ENCODE data around the gene IPO5.
"Not testable (repeated sequence)": the region's sequence is repeated elsewhere in the genome, so short reads cannot be mapped to it uniquely, and the experiment has no call there.

IPO5 gene

DNA sequence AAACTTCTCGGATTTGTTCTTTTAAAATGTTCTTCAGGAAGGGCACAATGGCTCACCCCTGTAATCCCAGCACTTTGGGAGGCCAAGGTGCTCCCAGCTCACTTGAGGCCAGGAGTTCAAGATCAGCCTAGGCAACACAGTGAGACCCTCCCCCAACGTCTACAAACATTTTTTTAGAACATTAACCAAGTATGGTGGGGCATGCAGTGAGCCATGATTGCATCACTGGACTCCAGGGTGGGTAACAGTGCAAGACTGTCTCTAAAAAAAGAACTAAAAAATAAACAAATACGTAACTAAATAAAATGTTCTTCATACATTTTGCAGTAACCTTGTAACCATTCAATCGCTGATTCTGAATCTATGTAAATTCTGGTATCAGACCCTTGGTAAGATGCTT lies 2.1 kb upstream of the IPO5 start:
- no peak for DNase-seq

DNA sequence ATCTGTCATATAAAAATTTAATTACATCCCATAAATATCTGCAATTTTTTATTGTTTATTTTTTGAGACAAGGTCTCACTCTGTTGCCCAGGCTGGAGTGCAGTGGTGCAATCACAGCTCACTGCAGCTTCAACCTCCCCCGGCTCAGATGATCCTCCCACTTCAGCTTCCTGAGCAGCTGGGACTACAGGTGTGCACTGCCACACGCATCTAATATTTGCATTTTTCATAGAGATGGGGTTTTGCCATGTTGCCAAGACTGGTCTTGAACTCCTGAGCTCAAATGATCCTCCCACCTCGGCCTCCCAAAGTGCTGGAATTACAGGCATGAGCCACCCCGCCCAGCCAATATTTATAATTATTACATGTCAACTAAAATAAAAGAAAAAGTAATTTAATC lies 644 bp upstream of the IPO5 start:
- DNase-seq, result not testable (repeated sequence)

DNA sequence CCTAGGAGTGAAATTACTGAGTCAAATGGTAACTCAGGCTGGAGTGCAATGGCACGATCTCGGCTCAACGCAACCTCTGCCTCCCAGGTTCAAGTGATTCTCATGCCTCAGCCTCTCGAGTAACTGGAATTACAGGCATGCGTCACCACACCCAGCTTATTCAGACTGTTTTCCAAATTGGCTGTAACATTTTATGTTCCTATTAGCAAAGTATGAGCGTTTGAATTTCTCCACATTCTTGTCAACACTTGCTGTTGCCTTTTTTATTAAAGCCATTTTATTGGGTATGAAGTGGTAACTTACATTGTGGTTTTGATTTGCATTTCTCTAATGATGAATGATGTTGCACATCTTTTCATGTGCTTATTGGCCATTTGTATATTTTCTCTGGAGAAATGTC lies 7.9 kb downstream of the IPO5 start:
- DNase-seq, result no peak

GRCh38 chr13:97962887-97963286 lies 9.4 kb downstream of the IPO5 start:
- DNase-seq, result no peak

- no peak for DNase-seq
Measured at GRCh38 chr13:97967226-97967625, 13.8 kb downstream of the IPO5 start.

GRCh38 chr13:97967948-97968347 lies 14.5 kb downstream of the IPO5 start:
- DNase-seq, result no peak

- DNase-seq, result no peak
Measured at GRCh38 chr13:97971519-97971918, 18.0 kb downstream of the IPO5 start.

DNA sequence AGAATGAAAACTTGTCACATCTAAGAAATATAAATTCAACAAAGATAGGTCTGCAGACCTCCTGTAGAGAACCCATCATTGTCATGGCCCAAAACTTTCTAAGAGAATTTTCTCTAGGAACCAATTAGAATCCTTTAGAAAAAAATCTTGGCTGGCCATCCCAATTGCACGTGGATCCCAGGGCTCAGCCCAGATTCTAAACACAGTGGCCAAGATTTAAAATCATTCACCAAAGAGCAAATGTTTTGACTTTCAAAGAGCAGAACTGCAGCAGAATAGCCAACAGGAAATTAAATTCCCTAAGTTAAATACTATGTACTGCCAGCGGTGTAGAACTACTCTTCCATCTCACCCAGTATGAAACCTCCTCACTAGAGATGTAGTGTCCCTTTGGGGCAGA lies 21.3 kb downstream of the IPO5 start:
- no peak for DNase-seq

DNA sequence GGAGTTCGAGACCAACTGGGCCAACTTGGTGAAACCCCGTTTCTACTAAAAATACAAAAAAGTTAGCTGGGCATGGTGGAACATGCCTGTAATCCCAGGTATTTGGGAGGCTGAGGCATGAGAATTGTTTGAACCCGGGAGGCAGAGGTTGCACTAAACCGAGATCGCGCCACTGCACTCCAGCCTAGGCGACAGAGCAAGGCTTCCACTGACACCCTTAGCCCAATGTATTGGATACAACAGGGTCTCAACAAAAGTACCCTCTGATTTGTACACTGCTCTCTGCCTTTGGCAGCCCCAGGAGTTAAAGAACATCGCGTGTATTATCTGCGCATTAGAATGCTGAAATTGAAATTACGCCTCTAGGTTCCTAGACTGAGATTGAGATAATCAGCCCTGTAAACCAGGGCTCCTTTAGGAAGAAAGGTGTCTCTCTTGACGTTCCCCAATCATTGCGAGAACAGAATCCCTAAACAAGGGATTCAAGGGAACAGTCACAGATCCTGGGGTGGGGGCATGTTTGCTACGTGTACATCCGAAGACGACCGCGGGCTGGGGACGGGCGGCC lies 21.9 kb downstream of the IPO5 start:
- DNase-seq, result no peak

DNA sequence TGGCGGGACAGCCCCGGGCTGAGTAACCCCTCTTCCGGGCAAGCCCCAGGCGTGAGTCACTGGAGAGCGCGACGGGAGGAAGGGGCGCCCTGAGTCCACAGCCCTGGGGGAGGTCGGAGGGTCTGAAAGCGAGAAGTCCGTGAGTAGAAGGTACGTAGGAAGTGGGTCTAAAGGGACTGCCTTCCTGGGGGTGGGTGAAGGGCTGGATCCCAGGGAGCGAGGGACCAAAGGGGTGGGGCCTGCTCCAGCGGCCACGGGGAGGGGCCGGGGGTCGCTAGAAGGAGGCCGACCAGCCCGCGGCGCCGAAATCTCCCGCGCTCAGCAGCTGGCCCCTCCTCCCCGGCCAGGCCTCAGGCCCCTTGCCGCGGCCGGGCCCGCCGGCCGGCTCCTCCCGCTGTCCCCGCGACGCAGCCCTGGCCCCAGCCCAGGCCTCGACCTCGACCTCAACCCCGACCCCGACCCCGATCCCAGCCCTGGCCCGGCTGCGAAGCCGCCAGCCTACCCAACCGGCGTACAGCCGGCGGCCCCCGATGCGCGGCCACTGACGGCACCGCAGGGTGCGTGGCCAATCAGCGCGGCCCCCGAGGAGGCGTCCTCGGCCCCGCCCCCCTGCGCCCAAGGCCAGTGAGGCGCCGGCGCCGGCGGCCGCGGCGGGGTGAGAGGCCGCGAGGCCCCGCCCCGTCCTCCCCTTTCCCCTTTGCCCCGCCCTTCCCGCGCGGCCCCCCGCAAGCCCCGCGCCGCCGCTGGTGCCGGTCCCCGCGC lies 22.6 kb downstream of the IPO5 start:
- peak; percentile 91 for DNase-seq

- no peak for DNase-seq
Measured at GRCh38 chr13:97976610-97977521, 23.4 kb downstream of the IPO5 start.

- DNase-seq, result no peak
Measured at GRCh38 chr13:97977982-97978381, 24.5 kb downstream of the IPO5 start.

GRCh38 chr13:97978651-97979050 lies 25.2 kb downstream of the IPO5 start:
- no peak for DNase-seq

- no peak for DNase-seq
Measured at GRCh38 chr13:97979051-97979450, 25.6 kb downstream of the IPO5 start.

DNA sequence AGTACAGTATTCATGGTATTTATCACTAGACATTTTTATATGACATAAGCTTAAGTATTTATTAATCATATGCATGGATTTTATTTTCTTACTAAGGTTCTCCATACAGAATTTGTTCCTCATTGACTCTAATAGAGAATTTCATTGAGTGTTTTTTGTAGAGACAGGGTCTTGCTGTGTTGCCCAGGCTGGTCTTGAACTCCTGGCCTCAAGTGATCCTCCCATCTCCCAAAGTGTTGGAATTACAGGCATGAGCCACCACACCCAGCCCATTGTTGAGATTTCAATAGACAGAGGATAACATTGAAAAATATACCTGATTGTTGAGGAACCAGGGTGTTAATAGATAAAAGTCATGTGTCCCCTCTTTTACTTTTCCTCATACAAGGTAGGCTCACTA lies 26.1 kb downstream of the IPO5 start:
- DNase-seq, result no peak

DNA sequence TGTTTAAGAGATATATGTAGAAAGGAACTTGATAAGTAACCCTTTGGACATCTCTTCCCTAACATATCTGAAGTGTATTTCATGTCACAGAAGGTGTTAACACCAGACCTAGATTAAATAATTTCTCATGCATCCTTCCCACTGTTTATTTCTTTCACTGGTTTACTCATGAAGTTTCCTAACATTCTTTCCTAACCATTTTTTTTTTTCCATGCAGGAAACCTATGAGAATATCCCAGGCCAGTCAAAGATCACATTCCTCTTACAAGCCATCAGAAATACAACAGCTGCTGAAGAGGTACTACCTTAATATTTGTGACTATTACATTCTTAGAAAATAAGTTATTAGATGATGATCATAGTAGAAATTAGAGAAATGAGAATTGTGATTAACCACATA lies 28.8 kb downstream of the IPO5 start:
- DNase-seq, result no peak

- no peak for DNase-seq
Measured at GRCh38 chr13:97986835-97987234, 33.4 kb downstream of the IPO5 start.

- no peak for DNase-seq
Measured at GRCh38 chr13:97999653-98000052, 46.2 kb downstream of the IPO5 start.

DNA sequence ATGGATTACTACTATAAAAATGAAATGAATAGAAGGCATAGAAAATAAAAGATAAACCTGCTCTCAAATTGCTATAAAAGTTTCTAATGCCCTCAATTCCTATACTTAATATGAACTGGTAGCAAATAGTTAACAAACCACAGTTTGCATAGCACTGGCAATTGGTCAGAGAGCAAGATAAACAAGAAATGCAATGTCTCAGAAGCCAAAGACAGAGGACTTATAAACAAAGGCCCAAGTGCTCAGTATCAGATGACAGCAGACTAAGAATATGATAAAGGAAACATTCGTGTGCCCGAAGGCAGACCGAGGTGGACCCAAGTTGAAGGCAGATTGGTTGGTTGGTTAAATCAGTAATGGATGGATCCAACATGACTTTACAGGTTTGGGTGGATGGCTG lies 50.6 kb downstream of the IPO5 start:
- DNase-seq, result no peak

- not testable (repeated sequence) for DNase-seq
Measured at GRCh38 chr13:98004997-98005396, 51.5 kb downstream of the IPO5 start.

GRCh38 chr13:98007001-98007400 lies 53.5 kb downstream of the IPO5 start:
- no peak for DNase-seq

- no peak for DNase-seq
Measured at GRCh38 chr13:98013241-98013640, 59.8 kb downstream of the IPO5 start.

DNA sequence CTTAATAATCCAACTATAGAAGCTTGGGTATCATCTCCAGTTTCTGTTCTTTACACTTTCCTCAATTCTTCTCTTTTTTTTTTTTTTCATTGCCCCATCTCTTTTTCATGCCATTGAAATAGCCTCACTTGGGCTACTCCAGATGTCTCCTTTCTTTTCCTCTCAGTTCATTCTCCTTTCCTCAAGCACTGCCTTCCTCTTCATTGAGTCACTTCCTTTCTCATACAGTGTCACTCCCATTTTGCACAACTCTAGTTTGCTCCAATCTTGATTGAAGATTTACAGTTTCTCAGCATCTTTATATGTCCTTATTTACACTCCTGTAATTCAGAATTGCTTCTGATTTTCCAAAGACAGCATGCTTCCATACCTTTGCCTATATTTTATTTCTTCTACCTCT lies 61.3 kb downstream of the IPO5 start:
- DNase-seq, result no peak

- no peak for DNase-seq
Measured at GRCh38 chr13:98018293-98018692, 64.8 kb downstream of the IPO5 start.

Data from DMS79 (cell line).